GM15510 (cell line): ENCODE data around the gene HDAC4.

ENCODE experiments used
- POLR2A ChIP-seq: IDR thresholded peaks from 3 replicates; pipeline ENCODE4 v1.6.1; 2011; ENCODE audit warnings: borderline replicate concordance; ENCODE audit not compliant: insufficient read length; ENCODE audit errors: extremely low read depth

Gene HDAC4

GRCh38 chr2:239346676-239347075 lies 54.1 kb downstream of the HDAC4 start:
- TF ChIP-seq POLR2A = no peak

- TF ChIP-seq POLR2A = no peak
These were observed 55.6 kb downstream of the HDAC4 start for GRCh38 chr2:239345251-239345650.

- no peak for TF ChIP-seq POLR2A
These were observed 56.0 kb downstream of the HDAC4 start for GRCh38 chr2:239344857-239345216.

GRCh38 chr2:239343946-239344856 lies 56.6 kb downstream of the HDAC4 start:
- no peak for TF ChIP-seq POLR2A

- TF ChIP-seq POLR2A = no peak
These were observed 57.4 kb downstream of the HDAC4 start for GRCh38 chr2:239343460-239343859.

GRCh38 chr2:239341840-239342239 lies 59.0 kb downstream of the HDAC4 start:
- no peak for TF ChIP-seq POLR2A

GRCh38 chr2:239341146-239341732 lies 59.6 kb downstream of the HDAC4 start:
- TF ChIP-seq POLR2A = no peak

GRCh38 chr2:239339726-239340601 lies 60.9 kb downstream of the HDAC4 start:
- TF ChIP-seq POLR2A = no peak

- TF ChIP-seq POLR2A = no peak
These were observed 61.6 kb downstream of the HDAC4 start for GRCh38 chr2:239339241-239339640.

GRCh38 chr2:239337877-239338484 lies 62.8 kb downstream of the HDAC4 start:
- TF ChIP-seq POLR2A = no peak

GRCh38 chr2:239337122-239337876 lies 63.5 kb downstream of the HDAC4 start:
- TF ChIP-seq POLR2A = no peak

- TF ChIP-seq POLR2A = no peak
These were observed 69.3 kb downstream of the HDAC4 start for GRCh38 chr2:239331560-239331959.

GRCh38 chr2:239330836-239331235 lies 70.0 kb downstream of the HDAC4 start:
- no peak for TF ChIP-seq POLR2A

- TF ChIP-seq POLR2A = no peak
These were observed 70.7 kb downstream of the HDAC4 start for GRCh38 chr2:239329972-239330572.
